HG03521 (cell line): Measurements from ENCODE around the gene GABRB2.
A peak's percentile ranks its signal among the peaks of the same experiment; 100 is the strongest.
"Not testable (repeated sequence)": the region's sequence is repeated elsewhere in the genome, so short reads cannot be mapped to it uniquely, and the experiment has no call there.

Experiments used
- ATAC-seq: cut with Tn5 transposase; IDR thresholded peaks from one replicate; pipeline ENCODE4 v1.9.1; 2021; ENCODE audit warnings: mild to moderate bottlenecking, moderate library complexity; ENCODE audit not compliant: unreplicated experiment

The GABRB2 gene

DNA sequence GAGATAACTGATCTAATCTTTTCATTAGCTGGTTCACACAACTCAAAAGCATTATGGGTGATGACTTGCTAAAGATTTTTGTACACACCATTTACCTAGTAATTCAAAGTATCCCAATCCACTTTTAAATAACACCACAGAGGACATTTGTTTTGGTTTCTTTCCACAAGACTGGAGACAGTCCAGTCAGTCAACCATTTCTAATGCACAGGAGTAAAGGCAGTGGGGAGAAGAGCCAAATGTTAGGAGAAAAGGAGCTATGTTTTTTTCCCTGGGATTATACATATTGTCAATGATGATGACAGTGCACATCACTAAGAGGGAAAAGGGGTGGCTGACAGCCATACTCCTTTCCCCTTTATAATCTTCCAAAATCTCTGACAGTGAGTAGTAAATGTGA lies 240.9 kb downstream of the GABRB2 start:
- no peak for ATAC-seq

- no peak for ATAC-seq
Observed at GRCh38 chr5:161302559-161302958, 244.0 kb downstream of the GABRB2 start.

DNA sequence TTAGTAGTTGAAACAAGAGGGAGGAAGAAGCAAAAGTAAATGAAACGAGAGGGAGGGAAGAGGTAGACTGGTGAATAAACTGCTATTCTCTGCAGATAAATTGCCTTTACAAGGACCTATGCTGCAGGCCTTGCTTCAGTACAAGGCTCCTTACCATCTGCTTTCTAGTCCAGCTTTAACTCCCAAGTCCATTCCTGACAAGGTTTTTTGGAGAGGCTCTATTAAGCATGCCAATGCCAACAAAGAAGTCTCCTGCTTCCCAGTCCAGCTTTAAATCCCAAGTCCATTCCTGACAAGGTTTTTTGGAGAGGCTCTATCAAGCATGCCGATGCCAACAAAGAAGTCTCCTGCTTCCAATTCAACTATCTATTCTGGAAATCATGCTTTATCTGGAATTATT lies 244.9 kb downstream of the GABRB2 start:
- no peak for ATAC-seq

DNA sequence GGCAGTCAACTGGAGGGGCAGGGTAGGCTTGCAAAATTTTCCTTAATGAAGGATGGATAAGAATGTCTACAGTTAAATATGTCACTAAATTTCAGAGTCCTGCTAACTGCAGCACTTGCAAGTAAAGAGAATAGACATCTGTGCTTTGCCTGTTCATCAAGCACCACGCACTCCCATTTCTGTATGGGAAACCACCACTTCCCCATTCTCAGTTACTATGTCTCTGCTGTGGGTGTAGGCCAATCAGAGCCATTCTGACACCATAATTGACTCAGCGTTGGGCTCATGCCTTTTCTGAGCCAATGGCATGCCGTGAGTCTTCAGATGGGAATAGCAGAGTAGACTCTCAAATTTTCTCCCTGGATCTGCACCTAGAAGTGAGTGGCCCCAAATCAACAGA lies 247.5 kb downstream of the GABRB2 start:
- ATAC-seq = peak; percentile 93

DNA sequence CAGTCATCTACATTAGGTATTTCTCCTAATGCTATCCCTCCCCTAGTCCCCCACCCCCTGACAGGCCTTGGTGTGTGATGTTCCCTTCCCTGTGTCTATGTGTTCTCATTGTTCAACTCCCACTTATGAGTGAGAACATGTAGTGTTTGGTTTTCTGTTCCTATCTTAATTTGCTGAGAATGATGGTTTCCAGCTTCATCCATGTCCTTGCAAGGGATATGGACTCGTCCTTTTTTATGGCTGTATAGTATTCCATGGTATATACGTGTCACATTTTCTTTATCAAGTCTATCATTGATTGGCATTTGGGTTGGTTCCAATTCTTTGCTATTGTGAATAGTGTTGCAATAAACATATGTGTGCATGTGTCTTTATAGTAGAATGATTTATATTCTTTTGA lies 249.1 kb downstream of the GABRB2 start:
- ATAC-seq = not testable (repeated sequence)

GRCh38 chr5:161295721-161296250 lies 250.7 kb downstream of the GABRB2 start:
- ATAC-seq = no peak

DNA sequence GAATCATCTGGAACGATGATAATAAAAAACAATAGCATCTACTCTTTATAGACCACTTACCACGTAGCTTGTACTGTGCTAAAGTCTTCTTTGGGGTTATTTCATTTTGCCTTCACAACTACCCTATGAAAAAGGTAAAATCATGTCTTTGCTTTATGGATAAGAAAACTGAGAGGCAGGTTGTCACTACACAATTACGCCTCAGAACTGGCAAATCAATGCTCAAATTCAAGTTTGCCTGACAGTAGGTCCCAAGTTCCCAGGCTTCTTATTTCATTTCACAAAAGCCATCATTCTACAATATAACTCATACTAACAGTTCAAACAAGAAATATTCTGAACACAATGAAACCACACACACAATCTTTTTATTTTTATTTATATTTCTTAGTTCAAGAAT lies 258.5 kb downstream of the GABRB2 start:
- no peak for ATAC-seq

DNA sequence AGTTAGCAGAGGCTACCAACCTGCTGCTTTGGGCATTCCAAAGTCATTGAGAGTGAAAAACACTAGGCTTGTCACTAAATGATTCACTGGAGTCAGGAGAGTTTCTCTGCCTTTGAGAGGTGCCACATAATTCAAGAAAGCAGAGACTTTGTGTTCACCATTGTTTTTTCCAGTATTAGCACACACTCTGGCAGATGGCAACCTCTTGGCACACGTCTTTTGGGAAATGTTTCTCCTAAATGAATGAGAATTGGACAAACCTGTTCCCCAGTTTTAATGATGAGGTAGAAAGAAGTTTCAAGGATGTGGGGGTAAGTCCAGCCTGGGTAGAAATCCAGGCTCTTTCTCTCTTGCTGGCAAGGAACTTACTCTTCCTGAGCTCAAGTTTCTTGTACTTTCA lies 259.1 kb downstream of the GABRB2 start:
- no peak for ATAC-seq

- peak; percentile 93 for ATAC-seq
Observed at GRCh38 chr5:161286066-161286655, 260.4 kb downstream of the GABRB2 start.

- ATAC-seq = no peak
Observed at GRCh38 chr5:161284445-161284844, 262.1 kb downstream of the GABRB2 start.

- ATAC-seq = no peak
Observed at GRCh38 chr5:161283296-161283695, 263.2 kb downstream of the GABRB2 start.

DNA sequence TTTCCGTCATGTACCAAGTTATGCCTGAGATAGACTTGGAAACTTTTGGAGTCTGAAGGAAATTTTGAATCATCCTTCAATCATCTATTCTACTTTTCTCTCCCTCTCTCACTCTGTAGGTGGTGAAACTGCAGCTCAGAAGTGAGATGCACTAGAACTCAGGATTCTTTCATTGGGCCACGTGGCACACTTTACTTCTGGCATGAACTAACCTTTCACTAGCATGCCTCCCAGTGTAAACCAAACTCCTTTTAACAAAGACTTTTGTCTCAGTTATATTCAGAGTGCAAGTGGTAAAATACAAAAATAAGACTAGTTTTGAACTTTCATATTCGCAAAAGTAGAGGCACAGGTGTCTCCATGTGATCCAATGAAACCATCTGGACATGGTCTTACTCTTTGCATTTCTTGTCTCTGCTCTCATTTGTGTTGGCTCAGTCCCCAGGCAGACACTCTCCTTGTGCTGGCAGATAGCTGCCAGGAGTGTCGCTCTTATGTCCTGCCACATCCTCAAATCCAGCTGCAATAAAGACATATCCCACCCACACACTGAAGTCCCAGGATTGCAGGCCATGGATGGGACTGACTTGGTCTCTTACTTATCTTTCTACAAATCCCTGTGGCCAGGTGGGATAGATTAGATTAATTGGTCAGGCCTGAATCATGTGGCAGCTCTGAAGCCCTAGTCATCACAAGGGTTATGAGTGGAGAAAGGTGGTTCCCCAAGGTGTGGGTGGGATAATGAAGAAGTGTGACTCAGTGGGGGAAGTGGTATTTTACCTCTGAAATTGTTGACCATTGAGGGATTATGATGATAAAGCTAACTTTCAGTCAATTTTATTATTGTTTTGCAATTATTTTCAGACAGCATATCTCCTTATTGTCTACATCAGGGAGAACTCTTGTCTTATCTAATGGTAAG lies 267.5 kb downstream of the GABRB2 start:
- peak; percentile 50 for ATAC-seq

GRCh38 chr5:161277011-161277410 lies 269.5 kb downstream of the GABRB2 start:
- ATAC-seq = no peak

DNA sequence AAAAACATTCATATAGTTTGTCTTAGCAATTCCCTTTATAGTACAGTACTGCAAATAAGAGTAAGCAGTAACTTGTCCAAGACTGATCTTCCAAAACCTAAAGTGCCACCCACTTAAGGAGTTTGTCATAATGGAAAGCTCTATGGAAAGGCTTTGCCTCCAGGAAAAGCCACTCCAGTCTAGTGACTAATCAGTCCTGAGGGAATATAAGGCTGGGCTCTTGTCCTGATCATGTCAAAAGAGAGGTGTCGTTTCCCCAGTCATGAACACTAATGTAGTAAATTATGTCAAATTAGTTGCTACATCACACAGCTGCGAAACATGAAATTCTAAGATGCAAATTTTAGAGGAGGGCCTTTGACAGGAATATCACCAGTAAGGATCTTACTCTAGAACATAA lies 271.6 kb downstream of the GABRB2 start:
- no peak for ATAC-seq

GRCh38 chr5:161273410-161273809 lies 273.1 kb downstream of the GABRB2 start:
- ATAC-seq = no peak

DNA sequence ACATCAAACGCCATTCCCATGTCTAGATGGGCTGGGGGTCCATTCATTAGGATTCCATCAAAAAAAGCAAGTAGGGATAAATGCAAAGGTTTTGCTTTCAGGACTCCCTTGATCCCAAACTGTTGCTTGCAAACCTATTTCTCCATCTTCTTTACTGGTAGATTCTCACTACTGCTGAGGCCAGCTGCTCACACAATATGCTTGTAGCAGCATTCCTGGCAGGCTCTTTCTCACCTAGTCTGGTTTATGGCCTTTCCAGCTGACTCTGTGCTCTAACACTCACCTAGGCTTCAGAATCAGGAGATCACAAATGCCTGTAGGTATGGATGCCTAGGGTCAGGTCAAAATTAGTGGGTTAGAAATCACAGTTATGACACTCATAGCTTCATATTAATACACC lies 274.7 kb downstream of the GABRB2 start:
- ATAC-seq = no peak

GRCh38 chr5:161269125-161269524 lies 277.4 kb downstream of the GABRB2 start:
- no peak for ATAC-seq

DNA sequence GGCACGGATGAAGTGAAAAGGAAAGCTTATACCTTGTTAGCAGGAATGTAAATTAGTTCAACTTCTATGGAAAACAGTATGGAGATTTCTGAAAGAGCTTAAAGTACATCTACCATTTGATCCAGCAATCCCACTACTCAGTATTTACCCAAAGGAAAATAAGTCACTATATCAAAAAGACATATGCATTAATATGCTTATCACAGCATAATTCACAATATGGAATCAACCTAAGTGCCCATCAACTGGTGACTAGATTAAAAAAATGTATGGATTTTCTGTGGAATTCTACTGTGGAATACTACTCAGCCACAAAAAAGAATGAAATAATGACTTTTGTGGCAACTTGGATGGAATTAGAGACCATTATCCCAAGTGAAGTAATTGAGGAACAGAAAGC lies 279.6 kb downstream of the GABRB2 start:
- no peak for ATAC-seq

DNA sequence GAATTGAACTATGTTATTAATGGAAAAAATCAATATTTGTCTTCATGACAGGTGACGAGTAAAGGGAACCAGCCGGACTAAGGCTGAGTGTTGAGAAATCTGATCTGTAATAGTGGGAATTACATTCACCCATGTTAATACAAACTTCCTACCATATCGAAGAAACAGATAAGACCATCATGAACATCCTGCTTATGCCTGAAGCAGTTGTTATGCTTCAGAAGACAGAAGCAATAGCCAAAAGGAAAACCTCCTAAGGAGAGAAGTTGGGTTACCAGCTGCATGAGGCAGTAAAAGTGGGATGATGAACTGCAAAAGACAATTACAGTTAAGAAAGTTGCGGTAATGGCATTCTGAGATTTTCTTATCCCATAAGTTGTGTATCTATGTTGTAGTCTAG lies 281.5 kb downstream of the GABRB2 start:
- no peak for ATAC-seq

DNA sequence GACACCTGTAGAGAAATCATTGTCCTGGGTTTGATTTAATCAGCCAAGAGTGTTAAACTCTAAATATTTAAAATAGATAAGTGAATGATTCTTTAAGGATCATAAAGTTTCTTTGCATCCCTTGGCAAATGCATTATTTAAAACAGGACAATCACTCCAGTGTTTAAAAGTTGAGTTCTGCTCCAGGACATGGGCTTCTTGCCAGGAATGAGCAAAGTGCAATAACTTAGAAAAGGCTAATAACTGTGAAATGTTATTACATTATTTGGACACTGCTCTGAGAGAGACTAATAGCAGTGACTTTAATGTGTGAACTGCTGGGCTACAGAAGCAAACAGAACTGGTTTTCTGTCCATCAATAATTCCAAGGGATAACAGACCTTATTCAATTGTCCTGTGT lies 283.3 kb downstream of the GABRB2 start:
- no peak for ATAC-seq

DNA sequence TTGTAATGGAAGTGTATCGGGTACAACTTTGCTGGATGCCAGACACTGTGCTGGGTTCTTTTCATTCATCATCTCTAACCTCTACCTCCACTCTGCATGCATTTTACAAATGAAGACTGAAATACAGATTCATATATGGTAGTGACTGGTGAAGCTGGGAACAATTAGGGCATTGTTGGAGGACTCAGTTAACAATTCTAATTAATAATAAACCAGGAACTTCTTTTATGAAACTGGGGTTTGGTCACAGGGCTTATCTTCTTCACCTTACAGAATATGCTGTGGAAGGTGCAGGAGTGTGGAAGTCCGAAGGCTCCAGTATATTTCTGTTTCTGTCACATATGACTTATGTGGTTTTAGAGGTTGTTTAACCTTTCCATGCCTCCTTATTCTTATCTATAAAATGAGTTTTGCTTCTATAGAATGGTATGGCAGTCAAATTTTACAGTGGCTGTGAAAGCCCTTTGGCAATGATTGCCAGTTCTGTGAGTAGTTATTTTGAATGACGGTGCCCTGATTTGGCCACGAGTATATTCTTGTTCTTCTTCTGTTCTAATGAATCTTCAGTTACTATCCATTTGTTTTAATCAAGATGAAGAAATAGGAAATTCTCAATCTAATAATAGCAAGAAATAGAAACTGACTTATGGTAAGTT lies 284.7 kb downstream of the GABRB2 start:
- ATAC-seq = no peak

- no peak for ATAC-seq
Observed at GRCh38 chr5:161258438-161258837, 288.1 kb downstream of the GABRB2 start.
